Left renal pelvis (tissue), 4 donors: Measurements from ENCODE around the gene ITGBL1. TPM values are rescaled to one million over a fixed set of nuclear protein-coding genes. Genes with fewer than 3 reads are reported as not detected.
"Not testable (repeated sequence)": the region's sequence is repeated elsewhere in the genome, so short reads cannot be mapped to it uniquely, and the experiment has no call there.

ENCODE experiments used
- DNase-seq, 4 donors: peaks; one replicate each; pipeline ENCODE4 v3.0.0-alpha.2; 2013; ENCODE audit warnings: low read depth in 4 of 4, low spot score in 3 of 4
- polyA plus RNA-seq, 4 donors: library from polyadenylated mRNA; unstranded; fragments of 120-200 nt; gene quantifications; one replicate each; pipeline ENCODE4 v1.2.1, GENCODE V29; 2013; ENCODE audit not compliant: insufficient read length in 4 of 4

The ITGBL1 gene
- polyA plus RNA-seq, 4 donors = 0.73 to 14.9 (median 1.4) TPM

DNA sequence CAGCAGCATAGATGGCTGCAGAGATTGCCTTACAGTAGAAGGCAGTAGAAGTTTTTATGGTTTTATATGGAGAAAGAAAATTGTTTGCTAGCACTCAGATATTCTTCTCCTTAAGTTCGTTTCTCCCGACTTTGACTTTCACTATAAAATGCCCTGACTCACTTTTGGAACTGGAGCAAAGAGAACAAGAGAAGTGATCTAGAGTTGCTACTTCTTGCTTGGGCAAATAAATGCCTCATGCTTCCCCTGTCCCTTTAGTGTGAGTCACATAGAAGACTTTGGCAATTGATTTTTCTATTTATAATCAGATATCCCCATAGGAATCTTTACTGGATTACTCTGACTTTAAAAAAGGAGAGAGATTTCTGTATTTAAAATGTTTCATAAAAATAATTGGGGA lies 46.9 kb downstream of the ITGBL1 start:
- no peak for DNase-seq

DNA sequence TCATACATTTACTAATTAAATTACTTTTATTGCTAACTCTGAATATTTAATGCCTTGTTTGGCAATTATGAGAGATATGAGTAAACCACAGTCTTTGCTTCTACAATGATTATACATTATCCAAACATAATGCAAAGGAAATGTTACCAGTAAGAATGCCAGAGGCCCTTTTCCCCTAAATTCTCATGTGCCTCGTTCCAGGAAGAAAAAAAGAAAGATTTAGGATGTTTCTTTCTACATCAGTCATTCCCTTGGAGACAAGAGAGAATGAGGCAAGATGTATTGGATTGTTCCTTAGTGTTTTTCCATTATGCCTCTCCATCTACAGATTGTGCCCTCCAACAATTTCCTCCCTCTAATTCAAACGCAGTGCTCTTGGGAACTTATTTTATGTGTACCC lies 50.1 kb downstream of the ITGBL1 start:
- DNase-seq = no peak

DNA sequence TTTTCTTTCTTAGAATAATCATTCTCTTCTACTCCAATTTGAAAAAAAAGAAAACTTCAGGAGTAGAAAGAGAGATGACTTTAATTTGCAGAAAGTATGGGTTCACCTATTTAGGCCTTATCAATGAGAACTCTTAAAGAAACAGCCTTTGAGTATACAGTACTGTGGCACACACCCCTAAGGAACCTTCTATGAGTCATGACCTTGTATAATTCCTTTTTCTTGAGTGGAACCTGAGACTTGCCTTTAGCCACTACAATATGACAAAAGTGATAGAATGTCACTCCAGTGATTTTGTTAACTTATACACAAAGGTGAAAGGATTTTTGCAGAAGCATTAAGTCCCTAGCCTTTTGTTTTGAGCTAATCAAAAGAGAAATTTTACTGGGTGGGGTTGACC lies 58.7 kb downstream of the ITGBL1 start:
- DNase-seq = no peak

DNA sequence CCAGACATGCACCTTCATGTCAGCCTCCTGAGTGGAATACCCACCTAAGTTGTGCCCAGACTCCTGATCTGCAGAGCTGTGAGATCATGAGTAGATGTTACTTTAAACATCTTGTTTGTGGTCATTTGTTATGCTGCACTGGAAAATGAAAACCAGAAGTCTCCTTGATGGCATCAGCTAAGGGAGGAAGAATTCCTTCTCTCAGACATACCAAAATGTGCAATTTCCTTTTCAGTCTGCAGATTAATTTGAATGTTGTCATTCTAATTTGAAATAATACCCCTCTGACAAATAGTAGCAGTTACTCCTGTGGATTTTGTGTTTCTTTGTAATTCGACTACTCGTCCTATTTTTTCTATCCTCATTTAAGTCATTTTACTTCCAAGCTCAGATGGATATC lies 59.3 kb downstream of the ITGBL1 start:
- no peak for DNase-seq

DNA sequence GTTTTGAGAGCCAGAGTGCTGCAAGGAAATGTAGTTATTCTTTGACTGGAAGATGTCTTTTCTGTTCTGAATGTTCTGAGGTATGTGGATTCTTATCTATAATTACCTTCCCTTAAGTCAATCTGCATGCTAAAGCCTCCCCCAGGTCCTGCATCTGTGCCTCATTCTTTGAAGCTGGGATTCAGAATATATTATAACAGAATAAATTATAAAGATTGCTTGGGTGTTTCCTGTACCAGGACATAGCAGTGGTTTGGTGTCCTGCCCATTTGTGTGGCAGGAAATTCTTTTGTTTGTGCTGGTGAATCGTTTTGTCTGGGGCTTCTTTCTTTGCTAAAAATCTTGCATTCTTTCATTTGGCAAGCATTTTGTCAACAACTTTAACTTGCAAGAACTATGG lies 60.2 kb downstream of the ITGBL1 start:
- no peak for DNase-seq

DNA sequence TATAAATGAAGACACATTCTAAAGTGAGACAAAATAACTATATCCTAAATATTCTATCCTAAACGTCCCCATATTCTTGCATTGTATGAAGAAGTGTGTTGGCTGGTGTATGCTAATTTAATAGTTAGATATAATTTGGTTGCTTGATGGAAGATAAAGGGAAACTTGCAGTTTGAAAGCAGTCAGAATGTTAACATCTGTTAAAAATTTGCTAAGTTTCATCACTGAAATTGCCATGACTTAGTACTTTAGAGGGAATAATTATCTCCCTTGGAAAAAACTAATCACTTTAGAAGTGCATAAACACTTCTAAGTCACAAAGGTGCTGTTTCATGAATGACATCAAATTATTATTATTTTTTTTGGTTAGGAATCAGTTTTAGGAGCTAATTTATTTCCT lies 61.6 kb downstream of the ITGBL1 start:
- DNase-seq = no peak

DNA sequence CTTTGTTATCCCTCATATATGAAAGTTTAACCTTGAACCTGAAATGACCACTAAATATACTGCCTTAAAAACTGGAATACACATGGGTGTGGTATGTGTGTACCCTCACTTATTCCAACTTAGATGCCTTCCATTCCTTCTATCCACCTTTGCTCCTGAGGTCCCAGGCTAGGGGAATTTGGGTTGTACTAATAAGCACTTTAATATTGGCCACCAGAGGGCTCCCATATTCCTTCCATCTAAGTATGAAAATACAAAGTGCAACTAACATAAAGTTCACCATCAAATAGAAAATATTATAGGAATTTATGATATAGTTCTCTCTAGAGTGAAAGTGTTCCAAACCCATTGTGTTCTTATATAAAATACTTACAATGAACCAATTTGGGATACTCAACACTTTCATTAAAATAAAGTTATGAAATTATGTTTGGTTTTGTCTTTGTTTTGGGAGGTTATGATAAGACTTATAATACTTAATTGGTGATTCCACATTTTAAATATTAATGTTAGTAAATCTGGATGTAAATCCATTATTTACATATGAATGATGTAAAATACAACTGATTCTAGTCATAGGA lies 62.3 kb downstream of the ITGBL1 start:
- peak in 3 of 4 donors; percentile 17 to 29 (median 29) for DNase-seq

DNA sequence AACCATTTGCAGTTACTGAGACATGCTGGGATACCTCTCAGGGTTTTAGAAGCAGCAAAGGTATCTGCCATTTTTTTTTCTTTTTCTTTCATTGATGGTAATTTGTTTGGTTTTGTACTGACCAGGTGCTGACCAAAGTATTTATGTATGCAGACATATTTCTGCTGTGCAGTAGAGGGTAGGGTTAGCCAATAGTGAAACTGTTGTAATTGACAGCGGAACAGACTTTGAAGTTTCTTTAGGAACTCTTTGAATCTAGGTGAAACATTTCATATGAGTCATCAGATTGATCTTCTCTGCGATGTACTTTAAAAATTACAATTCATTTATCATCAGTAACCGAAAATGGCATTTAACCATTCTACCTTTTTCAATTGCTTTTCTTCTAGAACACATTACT lies 63.0 kb downstream of the ITGBL1 start:
- no peak for DNase-seq

DNA sequence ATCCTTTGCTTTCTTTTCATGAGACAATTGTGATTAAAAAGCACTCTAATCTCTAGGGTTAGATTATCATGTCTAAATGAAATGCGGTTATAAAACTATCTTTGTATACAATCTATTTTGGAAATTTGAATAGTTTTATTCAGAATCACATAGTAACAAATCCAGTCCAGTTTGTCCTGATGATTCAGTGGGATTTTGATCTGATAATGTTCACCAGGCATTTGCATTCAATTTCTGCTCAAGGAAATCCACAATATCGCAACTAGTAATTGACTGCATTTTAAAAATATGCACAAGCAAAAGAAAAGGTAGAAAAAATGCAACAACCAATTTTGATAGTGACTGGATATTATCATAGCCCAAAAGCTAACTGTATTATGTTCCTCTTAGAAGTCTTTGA lies 63.8 kb downstream of the ITGBL1 start:
- DNase-seq = no peak

DNA sequence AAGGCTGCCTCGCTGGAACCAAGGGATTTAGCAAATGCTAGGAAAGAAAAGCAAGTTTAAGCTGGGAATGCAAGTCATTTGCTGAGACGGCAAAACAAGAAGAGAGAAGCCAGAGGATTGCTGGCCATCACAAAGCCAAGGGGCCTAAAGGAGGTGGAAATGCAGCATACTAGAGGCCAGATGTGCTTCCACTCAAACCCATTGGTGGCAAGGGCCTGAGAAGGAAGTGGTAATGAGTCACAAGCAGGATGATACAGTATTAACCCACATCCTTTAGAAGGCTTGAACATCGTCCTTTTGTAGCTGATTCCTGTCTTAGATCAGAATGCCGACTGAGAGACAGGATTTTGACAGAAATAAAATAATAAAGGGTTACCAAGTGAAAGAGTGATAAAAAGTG lies 68.2 kb downstream of the ITGBL1 start:
- DNase-seq = no peak

DNA sequence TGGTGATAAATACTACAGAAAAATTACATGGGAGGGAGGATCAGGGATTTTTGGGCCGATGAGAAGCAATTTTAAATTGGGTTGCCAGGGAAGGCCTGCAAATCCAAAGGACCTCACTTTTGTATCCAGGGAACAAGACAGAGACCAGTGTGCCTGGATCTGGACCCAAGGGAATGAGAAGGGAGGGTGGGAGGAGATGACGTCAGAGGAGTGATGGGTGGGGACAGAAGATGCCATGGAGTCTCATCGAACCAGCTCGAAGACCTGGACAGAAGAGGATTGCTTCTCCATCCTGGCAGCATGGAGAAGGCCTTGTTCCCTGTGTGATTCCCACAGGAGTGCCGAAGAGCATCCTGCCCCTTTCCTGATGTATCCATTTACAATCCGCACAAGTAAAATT lies 68.9 kb downstream of the ITGBL1 start:
- no peak for DNase-seq

DNA sequence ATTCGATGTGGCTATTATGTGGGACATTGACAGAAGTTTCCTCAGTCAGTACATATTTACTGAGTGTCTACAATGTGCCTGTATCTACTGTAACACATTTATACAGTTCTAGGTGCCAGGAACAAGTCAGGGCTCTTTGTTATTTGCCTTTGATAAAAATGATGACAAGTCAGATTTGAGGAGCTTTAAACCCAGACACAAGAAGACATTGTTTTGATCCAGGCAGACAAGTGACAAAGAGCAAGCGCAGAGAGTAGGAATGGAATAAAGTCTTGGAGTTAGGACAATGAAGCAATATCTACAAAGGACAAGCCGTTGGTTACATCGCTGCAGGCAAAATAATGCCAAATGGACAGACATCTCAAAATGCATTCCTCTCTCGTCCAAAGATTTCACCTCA lies 70.1 kb downstream of the ITGBL1 start:
- no peak for DNase-seq

DNA sequence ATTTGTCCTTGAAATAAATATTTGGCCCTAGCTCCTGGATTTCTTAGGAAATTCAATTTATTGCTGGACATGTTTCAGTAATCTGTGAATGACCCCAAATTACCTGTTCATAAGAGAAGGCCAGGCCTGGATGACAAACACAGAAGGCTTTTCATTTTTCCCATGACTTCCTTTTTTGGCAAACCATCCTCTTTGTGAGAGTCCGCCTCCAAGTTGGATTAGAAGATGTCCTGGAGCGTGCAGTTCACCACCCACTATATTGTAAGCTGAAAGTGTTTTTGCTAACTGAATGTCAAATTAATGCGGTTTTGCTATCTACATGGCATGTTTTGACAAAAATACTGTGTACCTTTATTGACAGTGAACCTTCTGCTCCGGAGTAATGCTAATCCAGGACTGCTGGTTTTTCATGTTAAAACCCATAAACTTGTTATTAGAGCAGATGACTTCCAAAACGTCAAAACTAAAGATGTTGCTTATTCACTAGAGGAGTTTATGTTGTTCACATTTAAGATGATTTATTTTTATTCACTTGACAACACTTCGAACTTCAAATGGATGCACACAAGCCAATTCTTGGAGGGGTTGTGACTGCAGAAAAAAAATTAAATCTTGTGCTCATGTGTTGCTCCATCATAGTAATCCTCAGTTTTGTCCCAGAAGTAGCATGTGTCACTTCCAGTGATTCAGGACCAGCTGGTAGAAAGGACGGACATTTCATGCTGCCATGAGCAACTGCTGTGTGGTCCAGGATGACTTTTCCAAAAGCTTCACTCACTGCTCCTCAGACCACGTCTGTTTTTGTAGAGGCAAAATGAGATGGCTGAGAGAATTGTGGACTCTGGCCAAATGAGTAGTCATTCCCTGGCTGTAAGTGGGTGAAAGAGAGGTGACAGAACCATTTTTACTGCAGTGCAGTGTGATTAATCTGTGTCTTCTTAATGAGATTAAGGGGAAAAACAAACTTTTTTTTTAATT lies 71.0 kb downstream of the ITGBL1 start:
- no peak for DNase-seq

DNA sequence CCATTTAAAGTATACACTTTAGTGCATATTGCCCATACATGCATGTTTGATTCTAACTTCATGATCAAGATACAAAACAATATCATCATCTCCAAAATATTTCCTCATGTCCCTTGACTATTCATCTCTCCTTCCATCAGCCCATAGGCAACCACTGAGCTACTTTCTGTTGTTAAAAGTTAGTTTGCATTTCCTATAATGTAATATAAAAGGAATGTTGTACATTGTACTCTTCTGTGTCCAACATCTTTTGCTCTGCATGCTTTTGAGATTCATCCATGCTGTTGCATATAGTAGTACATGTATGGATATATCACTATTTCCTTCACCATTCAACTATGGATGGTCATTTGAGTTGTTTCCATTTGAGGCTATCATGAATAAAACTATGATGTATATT lies 74.7 kb downstream of the ITGBL1 start:
- no peak for DNase-seq

DNA sequence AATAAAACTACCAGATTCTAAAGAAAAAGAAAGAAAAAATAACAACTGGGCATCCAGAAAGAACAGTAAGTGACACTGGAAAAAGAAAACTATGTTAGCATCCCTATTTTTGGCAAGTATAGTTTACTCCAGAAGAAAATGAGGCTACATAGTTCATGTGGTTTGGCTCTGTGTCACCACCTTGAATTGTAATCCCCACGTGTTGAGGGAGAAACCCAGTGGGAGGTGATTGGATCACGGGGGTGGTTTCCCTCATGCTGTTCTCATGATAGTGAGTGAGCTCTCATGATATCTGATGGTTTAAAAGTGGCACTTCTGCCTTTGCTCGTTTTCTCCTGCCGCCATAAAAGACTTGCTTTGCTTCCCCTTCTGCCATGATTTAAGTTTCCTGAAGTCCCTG lies 76.9 kb downstream of the ITGBL1 start:
- DNase-seq = no peak

DNA sequence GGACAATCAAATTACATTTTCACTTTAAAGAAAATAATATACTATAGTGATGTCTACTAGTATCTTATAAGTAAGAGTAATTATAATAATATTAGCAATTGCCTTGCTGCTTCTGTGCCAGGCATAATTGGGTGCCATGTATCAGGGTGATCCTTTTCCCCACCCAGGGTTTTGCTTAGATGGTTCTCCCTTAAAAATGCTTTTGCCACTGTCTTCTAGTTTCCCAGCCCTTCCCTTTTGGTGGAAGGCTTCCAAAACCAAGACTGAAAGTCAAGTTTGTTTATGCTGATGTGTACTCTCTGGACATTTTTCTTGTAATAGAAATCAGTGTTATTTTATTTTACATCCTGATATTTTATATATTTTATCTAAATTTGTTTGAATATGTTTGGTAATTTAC lies 77.8 kb downstream of the ITGBL1 start:
- no peak for DNase-seq

DNA sequence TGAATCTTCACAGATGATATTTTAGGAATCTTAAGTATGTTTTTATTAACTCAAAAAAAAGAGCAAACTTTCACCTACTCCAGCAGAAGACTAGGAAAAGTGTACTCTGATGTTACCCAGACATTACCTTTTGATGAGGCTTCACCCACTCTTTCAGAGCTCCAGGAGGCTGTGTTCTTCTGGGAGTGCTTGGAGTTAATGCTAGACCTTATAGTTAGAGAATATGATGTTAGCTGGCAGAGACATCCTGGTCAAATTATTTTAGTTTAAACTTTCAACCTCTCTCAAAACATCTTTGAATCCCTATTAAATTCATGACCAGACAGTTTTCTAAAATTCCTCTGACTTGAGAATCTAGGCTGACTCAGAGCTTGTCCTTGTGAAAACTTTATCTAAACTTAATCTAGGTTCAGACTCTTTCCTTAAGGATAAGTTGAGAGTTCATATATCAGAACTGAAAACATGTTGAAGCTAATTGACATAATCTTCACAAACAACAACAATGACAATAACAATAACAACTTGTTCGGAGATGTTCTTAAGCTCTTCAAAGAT lies 82.8 kb downstream of the ITGBL1 start:
- no peak for DNase-seq

DNA sequence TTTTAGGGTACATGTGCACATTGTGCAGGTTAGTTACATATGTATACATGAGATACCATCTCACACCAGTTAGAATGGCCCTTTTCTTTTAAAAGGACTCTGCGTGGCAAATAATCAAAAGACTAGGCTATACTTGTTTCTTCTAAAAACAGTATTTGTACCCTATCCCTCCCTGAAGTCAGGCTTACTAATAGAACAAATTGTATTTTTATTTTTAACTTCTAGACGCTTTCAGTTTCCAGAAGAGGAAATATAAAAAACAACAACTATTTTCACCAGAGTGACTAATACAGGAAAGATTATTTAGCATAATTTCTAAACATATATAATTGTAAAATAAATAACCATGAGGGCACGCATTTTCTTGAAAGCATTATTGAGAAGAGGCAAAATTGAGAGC lies 83.6 kb downstream of the ITGBL1 start:
- DNase-seq = no peak

DNA sequence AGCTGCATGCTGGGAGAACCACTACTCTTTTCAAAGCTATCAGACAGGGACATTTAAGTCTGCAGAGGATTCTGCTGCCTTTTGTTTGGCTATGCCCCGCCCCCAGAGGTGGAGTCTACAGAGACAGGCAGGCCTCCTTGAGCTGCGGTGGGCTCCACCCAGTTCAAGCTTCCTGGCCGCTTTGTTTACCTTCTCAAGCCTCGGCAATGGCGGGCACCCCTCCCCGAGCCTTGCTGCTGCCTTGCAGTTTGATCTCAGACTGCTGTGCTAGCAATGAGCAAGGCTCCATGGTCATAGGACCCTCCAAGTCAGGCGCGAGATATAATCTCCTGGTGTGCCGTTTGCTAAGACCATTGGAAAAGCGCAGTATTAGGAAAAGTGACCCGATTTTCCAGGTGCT lies 92.1 kb downstream of the ITGBL1 start:
- DNase-seq = not testable (repeated sequence)

DNA sequence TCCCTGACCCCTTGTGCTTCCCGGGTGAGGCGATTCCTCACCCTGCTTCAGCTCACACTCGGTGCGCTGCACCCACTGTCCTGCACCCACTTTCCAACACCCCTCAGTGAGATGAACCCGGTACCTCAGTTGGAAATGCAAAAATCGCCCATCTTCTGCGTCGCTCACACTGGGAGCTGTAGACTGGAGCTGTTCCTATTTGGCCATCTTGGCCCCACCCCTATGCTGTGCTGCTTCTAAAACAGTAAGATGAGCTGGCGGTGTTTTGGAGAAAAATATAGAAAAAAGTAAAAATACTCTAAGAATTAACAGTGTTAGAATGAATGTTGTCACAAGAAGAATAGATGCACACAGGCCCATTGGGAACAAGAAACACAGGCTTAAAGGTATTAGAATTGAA lies 92.5 kb downstream of the ITGBL1 start:
- no peak for DNase-seq

DNA sequence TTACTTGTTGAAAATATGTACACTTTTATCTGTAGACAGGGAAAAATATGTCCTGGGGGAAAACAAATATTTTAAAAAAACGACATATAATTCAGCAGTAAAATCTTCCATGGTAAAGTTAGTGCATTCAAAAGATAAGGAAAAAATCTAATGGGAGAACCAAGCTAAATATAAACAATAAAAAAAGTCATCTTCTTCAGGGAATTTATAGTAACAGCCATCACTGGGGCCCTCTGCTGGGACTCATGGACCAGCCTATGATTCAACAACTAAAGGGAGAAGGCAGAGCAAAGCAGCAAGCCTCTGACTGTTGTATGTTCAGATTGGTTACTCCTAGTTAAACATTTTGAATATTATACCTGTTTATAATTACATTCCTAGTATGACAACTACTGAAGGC lies 93.0 kb downstream of the ITGBL1 start:
- no peak for DNase-seq

DNA sequence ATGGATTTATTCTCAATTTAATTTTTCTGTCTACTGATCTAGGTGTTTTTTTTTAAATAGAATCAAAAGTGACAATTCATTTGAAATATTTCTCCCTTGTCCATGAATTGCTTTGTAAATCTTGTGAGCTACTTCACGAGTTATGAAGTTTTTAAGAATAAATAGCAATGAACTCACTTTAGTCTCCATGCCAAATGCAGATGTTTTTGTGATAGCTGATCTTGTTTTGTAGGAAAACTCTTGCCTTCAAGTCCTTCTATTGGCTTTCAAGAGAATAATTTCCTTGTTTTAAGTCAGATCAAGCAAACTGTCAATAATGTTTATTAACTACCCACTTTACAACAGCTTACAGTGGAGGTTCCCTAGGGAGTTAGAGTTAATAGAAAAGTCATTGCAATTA lies 99.8 kb downstream of the ITGBL1 start:
- DNase-seq = no peak
